Endothelial cell of hepatic sinusoid (primary cell): Measurements from ENCODE around the gene MSANTD1.

ENCODE experiments used
- in situ Hi-C: cut with HindIII; loops from 2 replicates; pipeline ENCODE4 v1.10.0; 2017; ENCODE audit warnings: low sequenced_read_pairs

The MSANTD1 gene

DNA sequence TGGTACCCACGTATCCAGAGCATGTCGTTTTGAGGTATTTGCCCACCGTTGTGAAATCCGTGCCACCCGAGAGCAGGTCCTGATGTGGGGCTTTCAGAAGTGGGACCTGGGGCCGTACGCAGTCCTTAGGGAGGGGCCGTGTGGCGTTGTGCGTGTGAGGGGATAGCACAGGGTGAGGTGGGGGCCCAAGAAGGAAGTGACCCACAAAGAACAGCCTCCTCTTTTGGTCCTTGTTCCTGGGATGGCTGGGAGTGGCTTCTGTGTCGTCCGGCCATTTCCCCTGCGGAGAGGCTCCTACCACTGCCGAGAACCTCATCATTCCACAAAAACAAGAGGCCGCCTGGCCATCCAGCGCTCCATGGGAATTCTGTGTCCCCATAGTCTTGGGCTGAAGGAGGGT is 17.0 kb upstream of the MSANTD1 start:
- in situ Hi-C loops, result no loop called here

DNA sequence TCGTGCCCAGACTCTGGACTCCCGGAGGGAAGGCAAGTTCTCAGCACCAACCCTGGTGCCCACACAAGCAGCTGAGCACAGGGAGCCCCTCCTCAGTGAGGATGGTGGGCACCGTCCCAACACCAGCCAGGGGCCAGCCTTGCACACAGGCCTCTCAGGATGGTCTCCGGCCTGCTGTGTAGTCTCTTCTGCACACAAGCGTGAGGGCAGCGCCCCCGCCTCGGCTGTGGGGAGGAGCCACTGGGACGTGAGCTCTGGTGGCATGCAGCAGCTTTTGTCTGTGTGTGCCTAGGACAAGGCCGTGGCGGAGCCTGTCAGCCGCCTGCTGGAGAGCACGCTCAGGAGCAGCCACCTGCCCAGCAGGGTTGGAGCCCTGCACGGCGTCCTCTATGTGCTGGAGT is 16.1 kb upstream of the MSANTD1 start:
- in situ Hi-C loops, result no loop called here

DNA sequence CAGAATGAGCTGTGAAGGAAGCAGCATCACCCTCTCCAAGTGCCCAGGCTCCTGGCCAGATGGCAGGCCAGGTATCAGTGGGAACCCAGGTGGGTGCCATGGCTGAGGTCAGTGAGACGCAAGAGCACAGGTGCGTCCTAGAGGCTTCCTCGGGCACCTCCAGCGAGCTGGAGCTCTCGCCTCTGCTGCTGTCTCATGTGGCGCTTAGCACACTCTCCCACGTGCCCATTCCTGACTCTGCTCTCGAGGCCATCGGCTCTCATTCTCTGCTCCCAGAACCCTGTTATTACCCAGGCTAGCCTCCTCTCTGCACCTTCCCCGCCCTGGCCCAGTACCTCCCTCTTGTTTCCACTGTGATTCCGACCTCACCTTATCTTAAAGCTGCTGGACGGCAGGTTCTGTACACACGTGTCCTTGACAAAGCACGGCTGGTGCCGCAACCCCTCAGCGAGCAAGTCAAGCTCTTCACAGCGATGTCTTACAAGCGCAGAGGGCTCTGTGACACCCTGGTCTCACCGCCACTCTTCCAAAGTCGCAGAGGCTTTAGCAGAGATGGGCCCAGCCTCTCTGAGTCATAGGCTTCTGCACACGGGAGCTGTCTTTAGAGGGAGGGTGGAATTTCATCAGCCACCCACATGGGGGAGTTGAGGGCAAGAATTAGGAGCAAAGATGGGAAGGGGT is 15.4 kb upstream of the MSANTD1 start:
- in situ Hi-C loops, result no loop called here

DNA sequence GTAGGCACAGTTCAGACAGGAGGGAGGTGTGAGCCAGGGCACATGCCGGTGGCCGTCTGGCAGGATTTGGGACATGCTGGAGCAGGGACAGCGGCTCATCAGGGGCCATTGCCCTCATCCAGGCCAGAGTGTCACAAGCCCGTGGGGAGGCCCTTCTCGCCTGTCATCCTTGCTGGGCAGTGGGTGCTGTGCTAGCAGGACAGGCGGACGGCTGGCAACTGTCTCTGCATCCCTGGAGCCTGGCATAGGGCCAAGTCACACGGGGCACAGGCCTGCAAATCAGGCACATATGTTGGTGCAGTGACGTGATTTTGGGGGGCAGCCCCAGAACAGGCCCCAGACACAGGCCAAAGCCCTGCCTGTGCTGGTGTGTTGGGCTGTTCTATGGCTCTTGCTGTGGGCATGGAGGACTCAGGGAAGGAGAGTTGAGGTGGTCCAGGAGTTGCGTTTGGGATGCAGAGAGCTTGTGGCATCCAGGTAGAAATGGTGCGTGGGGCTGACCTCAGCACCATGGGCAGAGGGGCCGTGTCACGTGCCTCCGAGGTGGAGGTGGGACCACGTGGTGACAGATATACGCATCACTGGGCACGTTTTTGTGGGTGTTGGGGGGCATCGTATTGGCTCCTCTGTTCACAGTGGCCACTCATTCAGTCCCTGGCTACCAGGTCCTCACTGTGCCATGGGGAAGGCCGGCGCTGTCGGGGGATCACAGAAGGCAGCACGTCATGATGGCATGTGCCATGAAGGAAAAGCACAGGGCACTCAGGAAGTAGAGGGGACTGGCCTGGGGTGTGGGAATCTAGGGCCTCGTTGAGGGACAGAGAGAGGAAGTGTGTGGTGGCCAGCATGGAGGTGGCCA is 14.6 kb upstream of the MSANTD1 start:
- in situ Hi-C loops, result no loop called here

DNA sequence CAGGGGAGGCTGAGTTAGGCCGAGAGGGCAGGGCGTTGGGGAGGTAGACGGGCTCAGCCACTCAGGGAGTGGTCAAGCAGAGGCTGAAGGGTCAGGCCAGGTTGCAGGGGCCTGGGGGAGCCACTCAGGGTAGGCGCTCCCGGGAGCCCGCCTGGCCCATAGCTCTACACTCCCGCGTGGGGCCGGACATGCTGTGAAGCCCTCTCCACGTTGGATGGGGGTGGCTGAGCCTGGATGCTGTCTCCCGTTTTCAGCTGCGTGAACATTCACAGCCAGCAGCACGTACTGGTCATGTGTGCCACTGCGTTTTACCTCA is 14.0 kb upstream of the MSANTD1 start:
- in situ Hi-C loops, result no loop called here

DNA sequence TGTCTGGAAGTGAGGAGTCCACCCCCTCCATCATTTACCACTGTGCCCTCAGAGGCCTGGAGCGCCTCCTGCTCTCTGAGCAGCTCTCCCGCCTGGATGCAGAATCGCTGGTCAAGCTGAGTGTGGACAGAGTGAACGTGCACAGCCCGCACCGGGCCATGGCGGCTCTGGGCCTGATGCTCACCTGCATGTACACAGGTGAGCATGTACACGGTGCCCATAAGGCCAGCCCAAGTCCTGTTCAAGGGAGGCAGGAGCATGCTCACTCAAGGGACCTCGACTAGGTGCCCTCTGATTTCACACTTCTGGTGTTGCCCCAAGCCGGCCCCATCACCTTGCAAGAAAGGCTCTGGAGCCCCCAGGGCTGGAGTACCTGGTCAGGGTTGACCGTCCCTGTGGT is 13.4 kb upstream of the MSANTD1 start:
- in situ Hi-C loops, result no loop called here

DNA sequence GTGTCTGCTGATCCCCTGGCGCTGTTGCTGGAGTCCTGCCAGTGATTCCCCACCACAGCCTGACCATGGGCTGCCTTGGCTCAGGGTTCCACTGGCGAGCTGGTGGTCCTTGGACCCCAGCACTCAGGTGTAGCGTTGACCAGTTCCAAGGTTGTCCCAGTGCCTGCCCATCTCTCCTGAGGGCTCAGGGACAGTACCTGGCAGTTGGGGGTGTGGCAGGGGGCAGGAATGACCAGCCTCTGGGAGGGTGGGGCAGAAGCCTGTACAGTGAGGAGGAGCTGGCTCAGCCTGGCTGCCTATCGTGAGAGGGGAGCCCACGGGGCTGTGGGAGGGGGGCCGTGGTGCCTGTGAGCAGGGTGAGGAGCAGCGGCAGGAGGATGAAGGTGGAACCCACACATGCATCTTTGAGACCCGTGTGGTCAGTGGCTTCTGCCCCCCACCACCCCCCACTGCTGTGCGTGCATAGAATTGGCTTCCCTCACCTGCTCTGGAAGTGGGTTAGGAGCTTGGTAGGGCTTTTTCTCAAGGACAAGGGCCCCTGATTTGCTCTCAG is 12.6 kb upstream of the MSANTD1 start:
- in situ Hi-C loops, result no loop called here

DNA sequence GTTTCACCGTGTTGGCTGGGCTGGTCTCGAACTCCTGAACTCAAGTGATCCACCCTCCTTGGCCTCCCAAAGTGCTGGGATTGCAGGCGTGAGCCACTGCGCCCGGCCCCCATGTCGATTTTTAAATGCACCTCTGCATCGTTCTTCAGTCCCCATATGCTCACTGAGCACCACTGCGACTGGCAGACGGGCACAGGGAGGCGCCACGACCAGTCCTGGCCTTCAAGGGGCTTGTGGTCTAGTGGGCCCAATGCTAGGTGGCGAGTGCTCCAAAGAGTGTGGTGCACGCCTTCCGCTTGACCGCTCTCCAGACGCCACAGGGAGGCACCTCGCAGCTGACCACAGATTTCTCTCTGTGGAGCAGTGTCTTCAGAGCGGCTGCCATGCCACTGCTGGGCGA is 11.7 kb upstream of the MSANTD1 start:
- in situ Hi-C loops, result no loop called here

DNA sequence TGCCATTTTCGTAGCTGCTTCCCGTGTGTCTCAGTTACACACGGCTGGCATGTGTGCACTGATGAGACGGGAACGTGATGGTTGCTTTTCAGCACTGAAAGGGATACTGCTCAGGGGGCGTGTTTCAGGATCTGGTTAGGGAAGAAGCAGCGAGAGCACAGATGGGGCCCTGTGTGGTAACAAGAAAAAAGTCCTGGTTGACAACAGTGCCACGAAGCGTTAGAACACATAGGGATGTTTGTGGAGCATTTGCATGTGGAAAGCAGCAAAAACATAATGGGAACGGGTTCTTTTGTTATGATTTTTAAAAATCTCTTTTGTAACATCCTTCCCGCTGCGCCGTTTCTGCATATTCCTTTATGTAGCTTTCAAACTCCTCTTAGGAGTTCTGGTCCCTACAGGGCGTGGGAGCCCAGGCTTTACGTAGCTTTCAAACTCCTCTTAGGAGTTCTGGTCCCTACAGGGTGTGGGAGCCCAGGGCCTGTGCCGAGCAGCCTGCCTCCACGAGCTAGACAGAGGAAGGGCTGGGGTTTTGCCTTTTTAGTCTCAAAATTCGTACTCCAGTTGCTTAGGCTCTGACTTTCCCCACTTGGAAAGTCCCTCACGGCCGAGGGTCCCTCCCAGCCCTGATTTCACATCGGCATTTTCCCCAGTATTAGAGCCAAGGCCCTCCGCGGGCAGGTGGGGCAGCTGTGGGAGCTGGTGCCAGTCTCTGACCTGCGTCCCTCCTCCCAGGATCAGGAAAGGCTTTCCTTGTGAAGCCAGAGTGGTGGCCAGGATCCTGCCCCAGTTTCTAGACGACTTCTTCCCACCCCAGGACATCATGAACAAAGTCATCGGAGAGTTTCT is 11.0 kb upstream of the MSANTD1 start:
- in situ Hi-C loops, result no loop called here

DNA sequence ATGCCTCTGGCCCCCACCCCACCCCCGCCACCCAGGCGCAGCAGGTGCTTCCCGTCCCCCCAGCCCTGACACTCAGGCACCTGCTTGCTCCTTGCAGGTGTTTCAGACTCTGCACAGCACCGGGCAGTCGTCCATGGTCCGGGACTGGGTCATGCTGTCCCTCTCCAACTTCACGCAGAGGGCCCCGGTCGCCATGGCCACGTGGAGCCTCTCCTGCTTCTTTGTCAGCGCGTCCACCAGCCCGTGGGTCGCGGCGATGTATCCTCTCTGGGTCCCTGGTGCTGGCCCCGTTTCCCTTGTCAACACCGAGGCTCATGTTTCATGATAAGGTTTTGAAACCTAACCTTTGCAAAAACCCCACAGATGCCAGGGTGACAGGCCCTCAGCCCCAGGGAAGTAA is 10.2 kb upstream of the MSANTD1 start:
- in situ Hi-C loops, result no loop called here

DNA sequence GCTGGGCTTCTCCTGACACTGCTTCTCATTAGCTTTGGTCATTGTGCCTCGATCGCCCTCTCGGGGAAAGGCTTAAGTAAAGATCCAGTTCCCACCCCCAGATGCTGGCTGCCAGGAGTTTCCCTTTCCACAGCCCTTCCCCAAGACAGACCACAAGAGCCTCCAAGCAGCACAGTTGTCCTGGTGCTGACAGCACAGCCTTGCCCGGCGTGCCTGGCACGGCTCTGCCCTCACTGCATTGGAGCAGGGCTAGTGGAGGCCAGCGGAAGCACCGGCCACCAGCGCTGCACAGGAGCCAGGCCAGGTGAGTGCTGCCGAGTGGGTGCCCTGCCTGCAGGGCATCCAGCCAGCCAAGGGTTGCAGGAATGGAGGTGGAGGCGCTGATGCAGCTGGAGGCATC is 9.7 kb upstream of the MSANTD1 start:
- in situ Hi-C loops, result no loop called here

DNA sequence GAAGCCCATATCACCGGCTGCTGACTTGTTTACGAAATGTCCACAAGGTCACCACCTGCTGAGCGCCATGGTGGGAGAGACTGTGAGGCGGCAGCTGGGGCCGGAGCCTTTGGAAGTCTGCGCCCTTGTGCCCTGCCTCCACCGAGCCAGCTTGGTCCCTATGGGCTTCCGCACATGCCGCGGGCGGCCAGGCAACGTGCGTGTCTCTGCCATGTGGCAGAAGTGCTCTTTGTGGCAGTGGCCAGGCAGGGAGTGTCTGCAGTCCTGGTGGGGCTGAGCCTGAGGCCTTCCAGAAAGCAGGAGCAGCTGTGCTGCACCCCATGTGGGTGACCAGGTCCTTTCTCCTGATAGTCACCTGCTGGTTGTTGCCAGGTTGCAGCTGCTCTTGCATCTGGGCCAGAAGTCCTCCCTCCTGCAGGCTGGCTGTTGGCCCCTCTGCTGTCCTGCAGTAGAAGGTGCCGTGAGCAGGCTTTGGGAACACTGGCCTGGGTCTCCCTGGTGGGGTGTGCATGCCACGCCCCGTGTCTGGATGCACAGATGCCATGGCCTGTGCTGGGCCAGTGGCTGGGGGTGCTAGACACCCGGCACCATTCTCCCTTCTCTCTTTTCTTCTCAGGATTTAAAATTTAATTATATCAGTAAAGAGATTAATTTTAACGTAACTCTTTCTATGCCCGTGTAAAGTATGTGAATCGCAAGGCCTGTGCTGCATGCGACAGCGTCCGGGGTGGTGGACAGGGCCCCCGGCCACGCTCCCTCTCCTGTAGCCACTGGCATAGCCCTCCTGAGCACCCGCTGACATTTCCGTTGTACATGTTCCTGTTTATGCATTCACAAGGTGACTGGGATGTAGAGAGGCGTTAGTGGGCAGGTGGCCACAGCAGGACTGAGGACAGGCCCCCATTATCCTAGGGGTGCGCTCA is 8.7 kb upstream of the MSANTD1 start:
- in situ Hi-C loops, result loop anchor here (5.0 kb wide), 1 partner anchor 53 kb away; no protein-coding TSS in a partner anchor

DNA sequence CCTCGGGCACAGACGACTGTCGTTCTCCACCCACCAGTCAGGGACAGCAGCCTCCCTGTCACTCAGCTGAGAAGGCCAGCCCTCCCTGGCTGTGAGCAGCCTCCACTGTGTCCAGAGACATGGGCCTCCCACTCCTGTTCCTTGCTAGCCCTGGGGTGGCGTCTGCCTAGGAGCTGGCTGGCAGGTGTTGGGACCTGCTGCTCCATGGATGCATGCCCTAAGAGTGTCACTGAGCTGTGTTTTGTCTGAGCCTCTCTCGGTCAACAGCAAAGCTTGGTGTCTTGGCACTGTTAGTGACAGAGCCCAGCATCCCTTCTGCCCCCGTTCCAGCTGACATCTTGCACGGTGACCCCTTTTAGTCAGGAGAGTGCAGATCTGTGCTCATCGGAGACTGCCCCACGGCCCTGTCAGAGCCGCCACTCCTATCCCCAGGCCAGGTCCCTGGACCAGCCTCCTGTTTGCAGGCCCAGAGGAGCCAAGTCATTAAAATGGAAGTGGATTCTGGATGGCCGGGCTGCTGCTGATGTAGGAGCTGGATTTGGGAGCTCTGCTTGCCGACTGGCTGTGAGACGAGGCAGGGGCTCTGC is 7.9 kb upstream of the MSANTD1 start:
- in situ Hi-C loops, result loop anchor here (5.0 kb wide), 1 partner anchor 54 kb away; no protein-coding TSS in a partner anchor

DNA sequence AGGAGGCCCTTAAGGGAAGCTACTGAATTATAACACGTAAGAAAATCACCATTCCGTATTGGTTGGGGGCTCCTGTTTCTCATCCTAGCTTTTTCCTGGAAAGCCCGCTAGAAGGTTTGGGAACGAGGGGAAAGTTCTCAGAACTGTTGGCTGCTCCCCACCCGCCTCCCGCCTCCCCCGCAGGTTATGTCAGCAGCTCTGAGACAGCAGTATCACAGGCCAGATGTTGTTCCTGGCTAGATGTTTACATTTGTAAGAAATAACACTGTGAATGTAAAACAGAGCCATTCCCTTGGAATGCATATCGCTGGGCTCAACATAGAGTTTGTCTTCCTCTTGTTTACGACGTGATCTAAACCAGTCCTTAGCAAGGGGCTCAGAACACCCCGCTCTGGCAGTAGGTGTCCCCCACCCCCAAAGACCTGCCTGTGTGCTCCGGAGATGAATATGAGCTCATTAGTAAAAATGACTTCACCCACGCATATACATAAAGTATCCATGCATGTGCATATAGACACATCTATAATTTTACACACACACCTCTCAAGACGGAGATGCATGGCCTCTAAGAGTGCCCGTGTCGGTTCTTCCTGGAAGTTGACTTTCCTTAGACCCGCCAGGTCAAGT is 6.9 kb upstream of the MSANTD1 start:
- in situ Hi-C loops, result loop anchor here (5.0 kb wide), 1 partner anchor 55 kb away; no protein-coding TSS in a partner anchor

DNA sequence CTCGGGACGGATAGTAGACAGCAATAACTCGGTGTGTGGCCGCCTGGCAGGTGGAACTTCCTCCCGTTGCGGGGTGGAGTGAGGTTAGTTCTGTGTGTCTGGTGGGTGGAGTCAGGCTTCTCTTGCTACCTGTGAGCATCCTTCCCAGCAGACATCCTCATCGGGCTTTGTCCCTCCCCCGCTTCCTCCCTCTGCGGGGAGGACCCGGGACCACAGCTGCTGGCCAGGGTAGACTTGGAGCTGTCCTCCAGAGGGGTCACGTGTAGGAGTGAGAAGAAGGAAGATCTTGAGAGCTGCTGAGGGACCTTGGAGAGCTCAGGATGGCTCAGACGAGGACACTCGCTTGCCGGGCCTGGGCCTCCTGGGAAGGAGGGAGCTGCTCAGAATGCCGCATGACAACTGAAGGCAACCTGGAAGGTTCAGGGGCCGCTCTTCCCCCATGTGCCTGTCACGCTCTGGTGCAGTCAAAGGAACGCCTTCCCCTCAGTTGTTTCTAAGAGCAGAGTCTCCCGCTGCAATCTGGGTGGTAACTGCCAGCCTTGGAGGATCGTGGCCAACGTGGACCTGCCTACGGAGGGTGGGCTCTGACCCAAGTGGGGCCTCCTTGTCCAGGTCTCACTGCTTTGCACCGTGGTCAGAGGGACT is 5.7 kb upstream of the MSANTD1 start:
- in situ Hi-C loops, result loop anchor here (5.0 kb wide), 1 partner anchor 56 kb away; no protein-coding TSS in a partner anchor

DNA sequence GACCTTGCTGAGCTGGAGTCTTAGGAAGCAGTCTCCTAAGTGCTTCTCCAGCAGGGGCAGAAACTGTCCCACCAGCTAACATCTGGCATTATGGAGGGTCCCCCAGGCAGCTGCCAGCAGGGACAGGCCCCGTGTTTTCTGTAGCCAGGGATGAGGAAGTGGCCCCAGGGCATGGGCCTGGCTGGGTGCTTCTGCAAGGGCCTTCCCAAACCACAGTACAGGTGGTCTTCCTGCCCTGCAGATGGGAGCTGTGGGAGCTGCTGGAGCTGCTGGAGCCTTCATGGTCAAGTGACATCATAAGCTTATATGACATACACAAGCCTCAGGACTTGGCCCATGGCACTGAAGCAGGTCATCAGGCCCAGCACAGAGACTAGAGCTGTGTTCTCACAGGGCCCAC is 5.0 kb upstream of the MSANTD1 start:
- in situ Hi-C loops, result loop anchor here (5.0 kb wide), 1 partner anchor 57 kb away; no protein-coding TSS in a partner anchor

DNA sequence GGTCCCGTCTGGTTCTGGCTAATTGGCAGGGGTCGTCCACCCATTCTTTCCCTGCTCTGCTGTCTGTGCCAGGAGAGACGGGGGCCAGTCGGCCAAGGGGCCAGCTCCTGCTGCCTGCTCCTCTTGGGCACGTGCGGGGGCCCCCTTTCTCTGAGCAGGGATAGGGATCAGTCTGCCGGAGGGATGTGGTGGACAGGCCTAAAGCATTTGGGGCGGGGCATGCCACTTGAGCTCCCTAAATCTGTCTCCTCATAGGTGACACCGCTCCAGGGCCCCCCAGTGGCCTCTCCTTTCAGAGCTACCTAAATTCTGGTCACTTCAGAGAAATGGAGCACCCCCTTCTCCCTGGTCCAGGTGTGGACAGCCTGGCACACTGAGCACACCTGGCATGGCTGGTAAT is 4.2 kb upstream of the MSANTD1 start:
- in situ Hi-C loops, result loop anchor here (5.0 kb wide), 1 partner anchor 57 kb away; no protein-coding TSS in a partner anchor

DNA sequence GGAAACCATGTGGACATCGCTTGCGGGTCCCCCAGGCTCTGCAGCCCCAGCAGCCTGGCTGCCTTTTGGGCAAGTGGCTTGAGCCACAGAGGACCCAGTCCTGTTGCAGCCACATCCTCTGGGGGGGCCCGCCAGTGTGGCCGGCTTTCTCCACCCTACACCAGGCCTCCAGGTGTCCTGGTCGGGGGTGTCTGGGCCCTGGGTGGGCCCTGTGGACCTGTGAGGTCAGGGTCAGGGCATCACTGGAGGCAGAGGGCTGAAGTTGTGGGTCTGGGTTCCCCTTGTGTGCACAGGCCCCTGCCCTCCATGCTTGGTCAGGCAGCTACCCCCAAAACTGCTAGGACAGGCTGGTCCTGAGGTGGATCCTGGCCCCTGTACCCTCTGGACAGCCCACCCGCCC is 3.3 kb upstream of the MSANTD1 start:
- in situ Hi-C loops, result no loop called here
